22Rv1 (cell line): ENCODE data around the gene MRPS5.

Source experiments
- CTCF ChIP-seq: fragments of 450-650 bp; IDR thresholded peaks from 2 replicates; pipeline ENCODE4 v1.5.1; 2017; ENCODE audit warnings: mild to moderate bottlenecking
- ZFX ChIP-seq: fragments of 450-650 bp; IDR thresholded peaks from 2 replicates; pipeline ENCODE4 v1.6.1; 2017; ENCODE audit warnings: antibody characterized with exemption, borderline replicate concordance

- TF ChIP-seq CTCF (no peak), ZFX (no peak)
Observed at GRCh38 chr2:95104606-95105005, 17.0 kb downstream of the MRPS5 start.
